ENCODE results near the gene USP17L10. TPM values are rescaled to one million over a fixed set of nuclear protein-coding genes. Genes with fewer than 3 reads are reported as not detected.
A peak's percentile ranks its signal among the peaks of the same experiment; 100 is the strongest.
"Not testable (repeated sequence)": the region's sequence is repeated elsewhere in the genome, so short reads cannot be mapped to it uniquely, and the experiment has no call there.

Gene USP17L10
- total RNA-seq, result not detected
- long read RNA-seq, donor 1, result 0 reads
- long read RNA-seq, donor 2, result 0 reads

- H3K4me1 ChIP-seq (ENCODE audit: low read depth), result not testable (repeated sequence)
These were observed at the start of gene USP17L10 for GRCh38 chr4:9210357-9210756. TSS of gene USP17L10 (plus strand) at chr4:9210657. CDS start at chr4:9210657, 0 bp downstream.

GRCh38 chr4:9165990-9166389 is 44.5 kb upstream of the USP17L10 start:
- DNase-seq, result peak in 1 of 3 donors; percentile 74
- intact Hi-C loops (cut with DNase I, micrococcal nuclease); H3K9me3 ChIP-seq; H3K4me1 ChIP-seq (ENCODE audit: low read depth); ATAC-seq; H3K4me3 ChIP-seq; H3K36me3 ChIP-seq (ENCODE audit: low read depth): not testable (repeated sequence)
- TF ChIP-seq CTCF (IDR thresholded peaks at IDR 0.05), result peak; percentile 39

More at GRCh38 chr4:9210357-9210756, at the start of gene USP17L10:
- H3K4me3 ChIP-seq; intact Hi-C loops (cut with DNase I, micrococcal nuclease); DNase-seq; H3K36me3 ChIP-seq (ENCODE audit: low read depth); H3K9me3 ChIP-seq; ATAC-seq: not testable (repeated sequence)

GRCh38 chr4:9169791-9170459 is 40.5 kb upstream of the USP17L10 start, which contains the start of gene FAM90A26:
TSS of gene FAM90A26 (plus strand) at chr4:9170409. CDS start at chr4:9173173, 2,764 bp downstream.
- ATAC-seq, H3K4me3 ChIP-seq: not testable (repeated sequence)

GRCh38 chr4:9214701-9215100 is 4.2 kb downstream of the USP17L10 start:
- H3K4me3 ChIP-seq; H3K4me1 ChIP-seq (ENCODE audit: low read depth); H3K36me3 ChIP-seq (ENCODE audit: low read depth); H3K9me3 ChIP-seq; ATAC-seq; intact Hi-C loops (cut with DNase I, micrococcal nuclease): not testable (repeated sequence)
- DNase-seq, result peak in 2 of 3 donors; percentile 0 to 8

More at GRCh38 chr4:9169791-9170459, 40.5 kb upstream of the USP17L10 start, which contains the start of gene FAM90A26:
- H3K4me1 ChIP-seq (ENCODE audit: low read depth); H3K36me3 ChIP-seq (ENCODE audit: low read depth); H3K9me3 ChIP-seq; intact Hi-C loops (cut with DNase I, micrococcal nuclease): not testable (repeated sequence)
- peak; percentile 56 to 71 (median 60) for DNase-seq

GRCh38 chr4:9215105-9215504 is 4.6 kb downstream of the USP17L10 start, which contains the start of gene USP17L11:
TSS of gene USP17L11 (plus strand) at chr4:9215405. CDS start at chr4:9215405, 0 bp downstream.
- intact Hi-C loops (cut with DNase I, micrococcal nuclease); H3K4me1 ChIP-seq (ENCODE audit: low read depth); H3K36me3 ChIP-seq (ENCODE audit: low read depth); ATAC-seq; H3K9me3 ChIP-seq; DNase-seq; H3K4me3 ChIP-seq: not testable (repeated sequence)

- H3K4me3 ChIP-seq; H3K36me3 ChIP-seq (ENCODE audit: low read depth); H3K9me3 ChIP-seq; ATAC-seq; DNase-seq; intact Hi-C loops (cut with DNase I, micrococcal nuclease); H3K4me1 ChIP-seq (ENCODE audit: low read depth): not testable (repeated sequence)
These were observed 9.4 kb downstream of the USP17L10 start, which contains the start of gene USP17L12 for GRCh38 chr4:9219852-9220251. TSS of gene USP17L12 (plus strand) at chr4:9220152. CDS start at chr4:9220152, 0 bp downstream.

GRCh38 chr4:9224596-9224995 is 14.1 kb downstream of the USP17L10 start, which contains the start of gene USP17L13:
TSS of gene USP17L13 (plus strand) at chr4:9224896. CDS start at chr4:9224896, 0 bp downstream.
- H3K4me1 ChIP-seq (ENCODE audit: low read depth); H3K36me3 ChIP-seq (ENCODE audit: low read depth); intact Hi-C loops (cut with DNase I, micrococcal nuclease); H3K4me3 ChIP-seq; ATAC-seq; H3K9me3 ChIP-seq; DNase-seq: not testable (repeated sequence)

GRCh38 chr4:9230249-9230648 is 19.8 kb downstream of the USP17L10 start:
- H3K9me3 ChIP-seq; intact Hi-C loops (cut with DNase I, micrococcal nuclease); H3K4me3 ChIP-seq; H3K36me3 ChIP-seq (ENCODE audit: low read depth); ATAC-seq; H3K4me1 ChIP-seq (ENCODE audit: low read depth): not testable (repeated sequence)
- peak in 1 of 3 donors; percentile 19 for DNase-seq

- H3K9me3 ChIP-seq; H3K4me3 ChIP-seq; H3K4me1 ChIP-seq (ENCODE audit: low read depth); intact Hi-C loops (cut with DNase I, micrococcal nuclease); ATAC-seq; DNase-seq; H3K36me3 ChIP-seq (ENCODE audit: low read depth): not testable (repeated sequence)
These were observed 23.6 kb downstream of the USP17L10 start, which contains the start of gene USP17L15 for GRCh38 chr4:9234085-9234484. TSS of gene USP17L15 (plus strand) at chr4:9234385. CDS start at chr4:9234385, 0 bp downstream.

GRCh38 chr4:9238461-9238860 is 28.0 kb downstream of the USP17L10 start:
- H3K36me3 ChIP-seq (ENCODE audit: low read depth); intact Hi-C loops (cut with DNase I, micrococcal nuclease); H3K4me3 ChIP-seq; H3K9me3 ChIP-seq; H3K4me1 ChIP-seq (ENCODE audit: low read depth); ATAC-seq: not testable (repeated sequence)
- peak; percentile 1 to 25 (median 21) for DNase-seq

GRCh38 chr4:9243579-9243978 is 33.1 kb downstream of the USP17L10 start, which contains the start of gene USP17L17:
TSS of gene USP17L17 (plus strand) at chr4:9243879. CDS start at chr4:9243879, 0 bp downstream.
- H3K4me1 ChIP-seq (ENCODE audit: low read depth); H3K9me3 ChIP-seq; ATAC-seq; DNase-seq; H3K36me3 ChIP-seq (ENCODE audit: low read depth); intact Hi-C loops (cut with DNase I, micrococcal nuclease); H3K4me3 ChIP-seq: not testable (repeated sequence)

GRCh38 chr4:9247953-9248680 is 37.7 kb downstream of the USP17L10 start, which contains the start of gene USP17L18:
TSS of gene USP17L18 (plus strand) at chr4:9248630. CDS start at chr4:9248630, 0 bp downstream.
- ATAC-seq; intact Hi-C loops (cut with DNase I, micrococcal nuclease); H3K9me3 ChIP-seq; H3K36me3 ChIP-seq (ENCODE audit: low read depth); H3K4me3 ChIP-seq; H3K4me1 ChIP-seq (ENCODE audit: low read depth): not testable (repeated sequence)
- DNase-seq, result peak in 1 of 3 donors; percentile 23

Measured in mucosa of descending colon (tissue), 3 donors.